AML-193 (cell line): ENCODE results near the gene PGM5.

Source experiments
- DNase-seq, 2 experiments: peaks; one replicate each; lab custom pipeline; 2025; lab: John Stamatoyannopoulos, UW

PGM5 gene

DNA sequence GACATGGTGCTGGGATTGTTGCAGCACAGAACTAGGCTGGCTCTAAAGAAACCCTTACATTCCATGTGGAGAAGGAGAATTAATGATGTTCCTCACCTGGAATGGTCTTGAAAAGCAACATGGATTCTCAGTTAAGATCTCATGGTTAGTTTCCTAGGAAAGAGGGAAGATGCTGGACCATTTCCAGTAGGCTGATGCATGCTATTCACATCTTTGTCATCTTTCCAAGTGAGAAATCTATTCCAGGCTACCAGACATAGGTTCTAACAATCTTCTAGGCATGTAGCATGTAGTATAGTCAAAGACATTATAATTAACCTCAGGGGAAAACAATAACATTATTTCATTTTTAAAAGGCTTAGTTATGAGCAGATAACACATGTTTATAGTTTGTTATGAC lies 139.9 kb downstream of the PGM5 start:
- DNase-seq: no peak

DNA sequence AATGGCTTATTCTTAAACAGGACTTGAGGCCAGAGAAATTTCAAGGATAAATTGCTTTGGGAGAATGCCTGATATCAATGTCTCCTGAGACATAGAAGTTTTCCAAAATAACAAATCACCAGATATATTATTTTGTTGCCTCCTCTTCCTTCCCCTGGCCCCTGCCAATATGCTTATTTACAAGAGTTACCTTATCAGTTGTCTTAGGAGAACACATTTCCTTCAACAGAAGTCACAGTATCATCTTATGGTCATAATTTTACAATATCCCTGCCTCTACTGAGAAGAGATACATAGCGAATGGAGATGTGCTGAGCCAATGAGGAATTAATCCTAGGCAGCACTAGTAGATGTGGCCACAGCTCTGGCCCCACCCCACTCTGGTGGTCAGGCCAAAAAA lies 141.2 kb downstream of the PGM5 start:
- no peak for DNase-seq

DNA sequence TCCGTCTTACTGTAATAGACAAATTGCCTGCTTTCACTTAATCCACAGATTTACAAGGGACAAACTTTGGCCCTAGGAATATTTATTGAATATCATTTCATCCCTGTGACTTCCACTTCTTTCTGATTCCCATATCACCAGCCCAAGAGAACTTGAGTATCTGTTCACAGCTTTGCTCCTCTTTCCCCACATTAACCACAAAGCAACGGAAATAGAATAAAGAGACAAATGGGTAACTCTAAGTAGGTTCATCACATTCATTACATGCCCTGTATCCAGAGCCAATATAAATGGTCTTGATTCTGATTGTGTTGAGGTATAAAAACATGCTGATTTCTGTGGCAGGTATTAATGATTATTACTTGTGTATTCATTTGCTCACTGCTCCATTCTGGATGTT lies 142.4 kb downstream of the PGM5 start:
- no peak for DNase-seq

DNA sequence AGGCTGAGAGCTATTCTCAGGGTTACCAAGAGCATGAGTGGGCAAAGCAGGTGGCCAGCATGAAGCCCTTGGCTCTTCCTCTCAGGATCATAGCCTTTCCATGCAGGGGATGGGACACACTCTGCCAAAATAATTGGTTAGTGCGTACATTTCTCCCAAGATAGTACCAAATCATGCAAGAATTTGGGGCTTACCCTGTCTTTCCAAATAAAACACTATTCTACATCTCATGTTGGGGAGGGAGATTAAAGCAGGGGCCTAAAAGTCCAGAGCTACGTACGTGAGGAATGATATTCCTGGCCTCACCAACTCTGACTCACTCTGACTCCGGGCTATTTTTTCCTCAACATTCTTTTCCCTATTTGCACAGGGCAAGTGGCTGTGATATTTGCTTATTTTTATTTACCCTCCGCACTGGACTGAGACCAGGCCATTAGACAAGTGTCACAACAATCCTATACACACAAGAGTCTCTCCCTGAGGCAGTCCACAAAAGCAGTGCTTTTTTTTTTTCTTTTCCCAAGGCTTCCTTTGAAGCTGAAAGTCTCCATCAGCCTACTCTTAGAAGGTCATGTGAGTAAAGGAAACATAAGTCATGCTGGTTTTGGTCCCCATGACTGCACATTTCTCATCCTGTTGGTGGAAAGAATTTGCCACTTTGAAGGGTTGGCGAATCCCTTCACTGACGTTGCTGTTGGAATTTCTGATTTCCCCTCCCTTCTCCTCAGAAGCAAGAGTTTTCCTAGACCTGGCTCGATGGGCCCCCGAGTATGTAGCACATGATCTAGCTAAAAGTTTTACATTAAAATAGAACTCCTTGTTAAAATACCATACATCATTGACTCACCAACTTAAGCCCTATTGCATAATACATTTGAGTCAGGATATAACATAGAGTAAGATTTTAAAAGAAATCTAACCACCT lies 144.3 kb downstream of the PGM5 start:
- peak in 1 of 2 experiments; percentile 7 for DNase-seq

DNA sequence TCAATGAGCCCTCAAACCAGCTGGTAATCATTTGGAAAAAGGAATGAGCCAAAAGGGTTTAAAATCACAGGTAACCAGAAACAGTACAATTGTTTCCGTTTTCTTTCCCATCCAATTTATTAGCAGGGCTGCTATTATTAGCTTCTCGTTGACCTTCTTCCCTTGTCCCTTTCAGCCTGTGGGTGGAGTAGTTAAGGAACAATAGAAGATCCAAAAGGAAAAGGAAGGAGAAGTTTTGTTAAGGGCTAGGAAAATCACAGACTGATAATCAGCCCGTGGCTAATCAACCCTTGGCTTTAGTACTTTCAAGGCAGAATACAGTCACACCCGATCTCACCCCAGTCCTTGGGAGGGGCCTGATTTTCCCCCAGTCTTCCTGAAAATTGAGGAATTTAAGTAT lies 145.9 kb downstream of the PGM5 start:
- DNase-seq: no peak

DNA sequence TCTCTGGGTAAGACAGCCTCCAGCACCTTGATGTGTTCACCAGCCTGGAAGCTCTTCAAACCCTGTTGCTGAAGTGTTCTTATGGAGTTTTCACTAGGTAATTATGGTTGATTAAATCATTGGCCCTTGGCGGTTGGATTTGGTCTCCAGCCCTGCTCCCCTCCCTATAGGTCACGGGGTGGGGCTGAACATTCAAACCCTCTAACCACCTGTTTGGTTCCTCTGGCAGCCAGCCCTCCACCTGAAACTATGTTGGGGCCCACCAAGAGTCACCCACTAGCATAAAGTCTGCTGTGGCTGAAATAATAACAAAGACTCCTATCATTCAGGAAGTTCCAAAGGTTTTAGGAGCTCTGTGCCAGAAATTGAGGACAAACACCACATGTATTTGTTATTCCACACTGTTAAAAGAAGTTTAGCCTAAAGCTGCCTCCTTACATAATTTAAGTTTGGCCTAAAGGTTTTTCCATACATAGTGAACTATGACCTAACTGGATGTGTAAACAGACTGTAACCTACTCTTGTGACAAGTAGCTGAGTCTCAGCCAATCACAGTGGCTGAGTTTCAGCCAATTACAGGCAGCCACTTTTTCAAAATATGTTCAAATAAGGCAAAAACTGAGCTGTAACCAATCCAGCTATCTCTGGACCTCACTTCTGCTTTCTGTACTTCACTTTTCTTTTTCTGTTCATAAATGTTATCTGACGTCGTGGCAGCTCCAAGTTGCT lies 149.4 kb downstream of the PGM5 start:
- DNase-seq: no peak

DNA sequence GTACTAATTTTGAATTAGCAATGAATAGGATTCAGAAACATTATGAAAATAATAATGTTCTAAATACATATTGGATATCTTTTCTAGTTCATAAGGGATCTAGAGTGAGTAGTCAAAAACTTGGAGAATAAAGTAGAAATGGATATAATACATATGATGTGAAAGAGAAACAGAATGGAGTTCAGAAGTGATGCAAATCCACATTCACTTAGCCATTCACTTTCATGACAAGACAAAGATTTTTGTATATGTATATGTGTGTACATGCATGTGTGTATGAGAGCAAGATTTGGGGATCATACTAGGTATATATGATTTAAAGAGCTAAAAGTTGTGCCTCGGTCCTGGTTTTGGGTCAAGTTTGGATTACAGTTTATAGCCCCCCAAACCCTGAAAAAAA lies 150.1 kb downstream of the PGM5 start:
- no peak for DNase-seq

DNA sequence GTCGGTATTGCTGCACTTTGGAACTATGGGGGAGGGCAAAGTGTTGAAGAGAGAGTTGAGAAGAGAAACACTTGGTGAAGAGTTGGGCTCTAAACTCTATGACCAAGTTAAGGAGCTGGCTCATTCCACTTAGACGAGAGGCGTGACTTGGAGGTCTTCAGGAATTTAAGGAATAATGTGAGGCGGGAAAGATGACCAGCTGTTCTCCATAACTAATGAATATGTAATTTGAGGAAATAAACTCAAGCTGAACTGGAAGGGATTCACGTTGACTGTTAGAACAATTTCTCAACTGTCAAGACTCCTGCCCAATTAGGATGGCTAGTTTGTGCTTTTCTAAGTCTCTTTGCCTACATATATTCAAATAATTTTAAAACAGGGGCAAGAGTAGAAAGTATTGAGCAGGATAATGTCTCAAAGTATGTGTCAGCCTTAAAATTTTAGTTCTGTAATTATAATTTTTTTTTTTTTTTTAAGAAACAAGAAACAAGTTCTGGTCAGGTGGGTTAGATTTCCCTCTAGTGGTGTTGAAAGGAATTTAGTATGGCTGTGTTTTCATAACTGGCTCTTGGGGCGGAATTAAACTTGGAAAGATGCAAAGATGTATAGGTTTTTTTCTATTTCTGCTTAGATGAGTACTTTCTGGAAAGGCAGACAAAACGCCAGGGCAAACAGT lies 150.9 kb downstream of the PGM5 start:
- peak; percentile 54 to 61 for DNase-seq

DNA sequence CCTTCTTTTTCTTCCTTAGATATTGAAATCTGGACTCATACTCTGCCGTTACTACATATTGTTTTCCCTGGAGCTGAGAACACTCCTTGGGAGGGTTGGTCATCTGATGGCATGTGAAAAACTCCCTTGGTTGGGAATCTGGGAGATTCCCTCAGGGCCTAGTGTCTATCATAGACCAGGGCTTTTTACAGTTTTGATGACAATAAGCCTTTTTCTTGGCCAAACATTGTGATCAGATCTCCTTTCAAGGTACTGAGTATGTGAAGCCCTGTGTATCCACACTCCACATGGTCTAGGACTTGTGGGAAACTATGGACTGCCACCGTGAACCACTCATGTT lies 151.4 kb downstream of the PGM5 start:
- no peak for DNase-seq

DNA sequence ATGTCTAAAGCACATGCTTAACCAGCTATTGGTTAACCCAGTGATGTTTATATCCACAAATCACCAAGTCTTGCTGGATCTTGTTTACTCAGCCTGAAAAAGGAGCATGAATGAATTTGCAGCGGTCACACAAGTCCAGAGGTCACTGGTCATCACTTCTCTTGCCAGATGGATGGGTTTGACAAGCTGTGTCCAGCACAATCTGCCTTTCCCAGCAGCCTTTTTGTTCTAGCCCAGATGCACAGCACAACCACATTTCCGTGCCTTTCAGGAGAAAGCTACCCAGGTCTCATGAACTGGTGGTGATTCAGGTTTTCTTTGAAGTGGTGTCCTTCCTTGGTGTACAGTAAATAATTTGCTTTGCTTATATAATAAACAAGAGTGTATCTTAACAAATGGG lies 152.1 kb downstream of the PGM5 start:
- no peak for DNase-seq

DNA sequence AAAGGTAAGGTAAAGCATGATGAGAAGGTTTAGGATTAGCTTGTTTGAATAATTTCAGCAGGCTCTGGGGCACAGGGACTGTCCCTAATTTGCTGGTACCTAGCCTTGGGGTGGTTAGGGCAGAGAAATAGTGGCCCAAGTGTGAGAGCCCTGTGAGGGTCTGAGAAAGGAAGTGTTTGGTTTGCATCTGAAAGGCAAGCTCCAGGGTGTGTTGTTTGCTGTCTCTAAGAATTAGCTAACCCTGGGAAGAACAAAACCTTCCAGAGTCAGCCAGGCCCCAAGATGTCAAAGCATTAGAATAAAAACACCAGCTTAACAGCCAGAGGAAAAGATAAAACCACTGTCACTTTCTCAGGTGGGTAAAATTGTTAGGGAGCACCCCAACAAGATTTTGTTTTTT lies 153.3 kb downstream of the PGM5 start:
- DNase-seq: no peak

DNA sequence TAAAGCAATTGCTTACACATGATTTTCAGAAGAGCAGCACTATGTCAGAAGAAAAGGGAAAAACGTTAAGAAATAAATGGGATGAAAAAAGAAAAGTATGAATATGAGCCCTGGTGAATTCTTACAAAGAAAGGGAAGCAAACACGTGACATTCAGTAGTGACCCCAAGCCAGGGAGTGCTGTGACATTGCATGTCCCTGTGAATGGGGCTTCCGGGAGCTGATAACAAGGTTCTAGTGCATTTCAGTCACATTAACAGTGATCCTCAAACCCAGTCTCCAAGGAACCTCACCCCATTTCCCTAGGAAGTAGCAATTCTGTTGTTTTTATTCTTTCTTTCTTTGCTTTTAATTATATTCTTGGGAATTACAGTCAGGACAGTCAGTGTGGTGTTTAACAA lies 157.0 kb downstream of the PGM5 start:
- DNase-seq: no peak

DNA sequence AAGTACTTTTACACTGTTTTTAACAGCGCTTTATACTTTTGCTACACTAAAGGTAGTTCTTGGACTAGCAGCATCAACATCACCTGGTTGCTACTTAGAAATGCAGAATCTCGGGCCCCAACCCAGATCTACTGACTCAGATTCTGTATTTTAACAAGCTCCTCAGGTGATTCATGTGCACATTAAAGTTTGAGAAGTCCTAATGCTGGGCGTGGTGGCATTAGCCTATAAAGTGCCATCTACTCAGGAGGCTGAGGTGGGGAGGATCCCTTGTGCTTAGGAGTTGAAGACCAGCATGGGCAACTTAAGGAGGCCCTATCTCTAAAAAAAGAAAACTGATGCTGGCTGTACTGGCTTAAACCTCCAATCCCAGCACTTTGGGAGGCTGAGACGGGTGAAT lies 157.6 kb downstream of the PGM5 start:
- no peak for DNase-seq

DNA sequence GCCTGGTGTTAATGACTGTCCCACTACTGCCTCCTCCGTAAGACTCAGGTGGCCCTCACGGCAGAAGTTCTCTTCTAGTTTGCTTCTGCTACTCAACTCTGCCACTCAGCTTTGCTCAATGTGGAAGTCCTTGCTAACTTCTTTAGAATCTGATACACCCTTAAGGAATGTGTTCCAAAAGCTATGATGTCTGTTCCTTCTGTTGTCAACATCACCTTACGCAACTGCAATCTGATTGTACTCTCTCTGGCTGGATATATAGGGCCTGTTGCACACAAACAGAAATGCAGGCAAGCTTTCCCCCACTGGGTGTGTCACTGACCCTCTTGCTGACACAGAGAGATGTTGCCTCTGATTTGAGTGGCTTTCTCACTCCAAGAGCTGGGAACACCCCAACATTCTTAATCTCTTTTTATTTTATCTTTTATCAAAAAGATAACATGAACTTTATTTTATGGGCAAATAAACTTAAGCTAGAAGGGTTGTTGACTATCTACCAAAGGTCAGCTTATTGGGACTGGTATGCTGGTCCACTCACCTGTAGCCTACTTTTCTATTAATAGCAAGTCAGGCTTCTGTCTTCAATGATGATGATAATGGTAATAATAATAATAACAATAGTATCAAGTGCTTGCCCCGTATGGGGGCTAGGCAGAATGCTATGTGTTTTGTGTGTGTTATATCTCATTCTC lies 159.1 kb downstream of the PGM5 start:
- DNase-seq: no peak

DNA sequence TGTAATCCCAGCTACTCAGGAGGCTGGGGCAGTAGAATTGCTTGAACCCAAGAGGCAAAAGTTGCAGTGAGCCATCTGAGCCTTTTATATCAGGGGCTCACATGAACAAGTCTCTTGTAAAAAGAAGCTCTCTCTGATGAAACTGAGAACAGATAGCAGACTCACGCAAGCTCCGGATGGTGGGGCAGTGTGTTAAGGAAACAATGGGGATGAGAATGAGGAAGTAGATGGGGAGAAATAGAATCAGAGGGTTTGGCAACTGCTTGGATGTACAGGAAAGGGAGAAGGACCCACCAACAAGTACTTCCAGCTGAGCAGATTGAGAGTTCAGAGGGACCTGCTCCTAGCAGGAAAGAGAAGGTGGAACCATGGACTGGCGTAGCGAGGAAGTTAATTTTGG lies 165.7 kb downstream of the PGM5 start:
- DNase-seq: peak; percentile 91 to 92

DNA sequence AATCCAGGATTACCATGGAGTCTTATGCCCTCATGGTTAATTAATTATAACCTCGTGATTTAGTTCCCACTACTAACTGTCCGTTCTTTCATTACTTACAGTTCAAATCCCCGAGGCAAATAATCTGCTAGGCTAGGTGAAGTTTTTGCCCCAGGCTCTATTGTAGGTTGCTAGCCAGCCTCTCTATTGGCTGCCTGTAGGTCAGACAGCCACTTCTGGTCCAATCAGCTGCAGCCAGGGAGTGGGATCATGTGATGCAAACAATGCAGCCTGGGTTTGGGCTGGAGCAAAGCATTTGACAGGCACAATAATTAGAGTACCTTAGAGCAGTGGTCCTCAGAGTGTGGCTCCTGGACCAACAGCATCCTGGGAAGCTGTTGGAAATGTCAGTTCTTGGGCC lies 166.5 kb downstream of the PGM5 start:
- no peak for DNase-seq

DNA sequence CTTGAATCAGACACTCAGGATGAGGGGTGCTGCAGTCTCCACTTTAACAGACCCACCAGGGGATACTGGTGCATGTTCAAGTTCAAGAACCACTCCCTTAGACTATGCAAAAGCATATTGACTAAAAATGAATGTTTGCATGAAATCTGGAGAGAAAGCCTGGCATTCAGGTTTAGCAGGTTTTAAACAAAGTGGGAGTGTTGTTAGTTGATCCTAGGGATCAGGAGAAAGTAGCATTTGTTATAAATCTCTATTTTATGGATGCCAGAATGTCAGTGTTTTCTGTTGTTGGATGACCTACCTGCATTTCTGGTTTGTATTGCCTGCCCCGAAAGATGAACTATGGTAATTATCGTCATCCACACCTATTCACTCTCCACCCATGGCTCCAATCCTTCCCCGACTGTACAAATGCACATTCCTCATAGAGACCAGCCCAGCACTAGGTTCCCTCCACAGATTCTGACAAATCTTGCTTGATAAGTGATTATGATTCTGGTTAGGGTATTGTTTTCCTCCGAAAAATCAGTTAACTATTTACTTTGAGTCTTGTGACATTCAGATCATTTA lies 167.0 kb downstream of the PGM5 start:
- DNase-seq: no peak

DNA sequence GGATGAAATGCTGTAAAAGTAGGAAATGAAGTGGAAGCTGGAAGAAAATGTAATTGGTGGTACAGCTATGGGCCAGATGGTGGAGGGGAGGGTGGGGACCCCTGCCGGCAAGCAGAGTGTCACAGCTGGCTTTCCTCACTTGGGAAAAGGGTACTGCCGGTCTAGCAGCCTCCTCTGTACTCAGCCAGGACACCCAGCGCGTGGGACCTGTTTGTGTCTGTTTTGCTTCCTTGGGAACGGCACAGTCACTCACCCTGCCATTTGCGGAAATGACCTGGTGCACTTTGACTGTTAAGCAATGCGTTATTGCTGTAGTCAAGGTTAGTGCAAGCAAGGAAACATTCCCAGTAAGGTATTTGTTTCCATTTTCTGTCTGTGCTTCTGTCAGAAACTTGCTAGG lies 174.2 kb downstream of the PGM5 start:
- DNase-seq: no peak

DNA sequence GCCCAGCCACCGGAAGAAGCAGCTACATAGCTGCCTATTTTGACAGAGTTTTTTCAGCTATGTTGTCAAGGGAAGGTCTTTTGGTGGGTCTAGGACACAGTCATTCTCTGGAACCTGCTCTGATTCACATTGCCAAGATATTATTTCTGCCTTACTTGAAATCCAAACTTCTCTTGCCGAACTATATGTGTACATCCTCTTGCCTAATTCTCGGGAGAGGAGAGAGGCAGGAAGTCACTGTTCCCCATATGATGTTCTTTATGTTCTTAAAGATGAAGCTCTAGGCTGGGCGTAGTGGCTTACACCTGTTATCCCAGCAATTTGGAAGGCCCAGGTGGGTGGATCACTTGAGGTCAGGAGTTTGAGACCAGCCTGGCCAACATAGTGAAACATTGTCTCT lies 175.7 kb downstream of the PGM5 start:
- DNase-seq: no peak

DNA sequence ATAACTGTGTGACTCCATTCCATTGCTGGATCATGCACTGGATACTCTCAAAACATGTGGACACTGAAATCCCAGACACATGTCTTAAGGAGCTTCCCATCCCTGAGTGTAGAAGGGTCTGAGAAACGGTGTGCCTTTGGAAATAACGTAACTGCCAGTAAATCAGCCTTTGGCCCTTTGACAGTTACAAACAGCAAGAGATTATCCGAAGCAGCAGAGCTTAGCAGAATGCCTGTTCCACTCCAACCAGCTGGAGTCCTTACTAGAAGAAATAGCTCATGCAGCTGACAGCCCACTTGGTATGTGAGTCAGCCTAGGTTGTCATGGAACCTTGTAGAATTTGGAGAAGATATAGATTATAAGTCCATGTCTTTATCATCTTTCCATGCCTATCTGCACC lies 177.3 kb downstream of the PGM5 start:
- DNase-seq: no peak

DNA sequence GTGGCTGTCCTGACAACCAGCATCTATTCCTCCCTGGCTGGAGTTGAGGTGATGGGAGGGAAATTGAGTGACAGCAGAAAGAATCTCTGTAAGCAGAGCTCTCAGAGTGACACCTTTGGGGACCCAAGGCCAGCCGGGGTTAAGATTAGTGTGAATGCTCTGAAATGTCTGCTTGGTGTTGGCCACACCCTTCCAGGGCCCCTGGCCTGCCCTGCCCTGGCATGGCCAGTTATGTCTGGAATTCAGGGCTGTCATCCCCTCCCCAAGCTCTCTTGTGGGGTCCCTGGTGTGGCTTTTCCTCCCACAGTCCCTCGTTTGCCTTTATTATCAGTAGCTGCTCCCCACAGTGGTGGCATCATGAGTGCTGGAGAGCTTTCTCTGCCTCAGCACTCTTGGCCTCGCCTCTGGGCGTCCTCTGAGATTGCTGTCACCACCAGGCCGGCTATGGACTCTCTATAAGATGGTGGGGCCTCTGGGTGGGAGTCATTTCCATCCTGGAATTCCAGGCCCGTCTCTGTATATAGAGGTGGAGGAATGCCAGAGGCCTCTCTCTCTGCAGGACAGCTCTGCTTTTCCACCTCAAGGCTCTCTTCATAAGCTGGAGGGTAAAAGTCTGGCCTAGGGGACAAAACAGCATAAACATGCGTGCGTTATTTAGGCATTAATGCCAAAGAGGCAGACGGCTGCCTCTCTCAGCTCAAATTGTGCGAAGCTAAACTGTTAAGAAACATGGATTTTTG lies 180.6 kb downstream of the PGM5 start:
- no peak for DNase-seq

DNA sequence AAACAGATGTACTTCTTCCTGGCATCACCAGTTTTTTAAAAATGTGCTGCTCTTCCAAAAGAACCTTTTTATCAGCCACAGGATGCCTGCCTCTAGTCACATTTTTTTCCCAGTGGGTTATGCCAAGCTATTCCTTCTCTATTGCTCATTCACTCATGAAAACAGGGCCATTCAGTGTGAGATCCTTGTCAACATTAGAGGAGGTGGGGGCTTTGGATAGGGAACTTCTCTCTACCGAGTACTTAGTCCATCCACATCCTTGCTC lies 181.1 kb downstream of the PGM5 start:
- DNase-seq: no peak
